ENCODE results near the gene SPEM3.

The SPEM3 gene

GRCh38 chr17:7403977-7404736, 24.5 kb upstream of the SPEM3 start, which contains the start of gene TMEM256:
Gene TMEM256 (minus strand): TSS chr17:7404097. CDS start chr17:7404084, 13 bp downstream.
- peak; percentile 99 for DNase-seq

- peak; percentile 10 for DNase-seq
Observed at GRCh38 chr17:7404737-7405349, 23.8 kb upstream of the SPEM3 start.

DNA sequence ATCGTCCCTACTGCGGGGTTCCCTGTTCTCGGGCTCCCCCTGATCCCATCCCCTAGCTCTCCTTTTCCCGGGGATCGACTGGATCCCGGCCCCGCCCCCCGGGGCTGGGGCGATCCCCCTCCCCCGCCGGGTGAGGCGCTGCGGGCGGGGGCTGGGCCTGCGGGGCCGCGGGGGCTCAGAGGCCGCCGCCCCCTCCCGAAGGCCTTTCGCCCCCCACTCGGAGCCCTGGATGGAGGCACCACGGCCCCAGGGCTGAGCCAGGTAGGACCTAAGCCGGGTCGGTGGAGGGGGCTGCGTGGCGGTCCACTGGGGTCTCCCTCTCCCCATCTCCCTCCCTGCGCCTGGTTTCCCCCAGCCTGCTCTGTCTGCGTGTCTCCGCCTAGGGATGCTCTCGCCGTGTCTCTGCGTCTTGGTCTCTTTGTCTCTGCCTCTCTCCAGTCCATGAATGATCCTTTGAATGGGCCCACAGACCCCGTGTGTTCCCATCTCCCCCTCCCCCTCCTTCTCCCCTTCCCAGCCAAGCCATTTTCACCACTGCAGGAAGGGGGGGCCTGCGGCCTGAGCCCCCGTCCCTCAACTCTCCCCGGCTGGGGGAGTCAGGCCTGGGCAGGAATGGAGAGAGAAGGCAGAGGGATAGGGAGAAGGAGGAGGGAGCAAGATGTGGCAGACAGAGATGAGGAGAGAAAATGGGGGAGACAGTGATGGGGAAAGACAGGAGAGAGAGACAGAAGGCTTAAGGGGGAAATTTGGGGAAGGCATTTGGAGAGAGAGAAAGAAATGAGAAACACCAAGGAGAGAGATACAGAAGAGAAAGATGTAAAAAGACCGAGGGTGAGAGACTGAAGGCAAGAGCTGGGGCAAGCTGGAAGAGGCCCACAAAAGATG, 23.1 kb upstream of the SPEM3 start:
- DNase-seq: no peak

DNA sequence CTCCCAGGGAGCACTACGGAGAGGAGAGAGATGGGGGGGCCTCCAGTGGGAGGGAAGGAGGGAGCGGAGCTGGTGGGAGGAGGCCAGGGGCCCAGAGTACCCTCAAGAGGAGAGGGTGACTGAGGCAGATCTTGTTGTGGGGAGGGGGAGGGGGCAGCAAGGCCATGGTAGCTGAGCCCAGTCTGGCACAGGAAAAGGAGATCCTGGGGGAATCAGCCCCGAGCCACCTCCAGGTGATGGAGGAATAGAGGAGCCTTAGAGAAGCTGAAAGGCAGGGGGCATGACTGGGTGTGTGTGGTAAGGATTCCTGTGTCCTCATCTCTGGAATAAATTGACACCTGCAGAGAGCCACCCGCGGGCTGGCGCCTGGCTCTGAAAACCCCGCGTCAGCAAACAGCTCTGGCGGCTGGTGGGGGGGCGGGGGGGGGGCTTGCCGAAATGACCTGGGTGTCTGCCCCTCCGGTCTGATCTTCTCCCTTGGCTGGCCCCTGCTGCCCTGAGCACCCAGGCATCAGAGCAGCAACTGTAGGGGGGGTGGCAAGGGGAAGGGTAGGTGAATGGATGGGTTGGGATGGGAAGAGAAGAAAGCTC, 22.3 kb upstream of the SPEM3 start:
- no peak for DNase-seq

GRCh38 chr17:7407082-7407481, 21.6 kb upstream of the SPEM3 start:
- DNase-seq: no peak

GRCh38 chr17:7407485-7408251, 21.0 kb upstream of the SPEM3 start, which contains the start of gene NLGN2:
Gene NLGN2 (plus strand): TSS chr17:7407845. CDS start chr17:7408256, 411 bp downstream.
- DNase-seq: no peak

DNA sequence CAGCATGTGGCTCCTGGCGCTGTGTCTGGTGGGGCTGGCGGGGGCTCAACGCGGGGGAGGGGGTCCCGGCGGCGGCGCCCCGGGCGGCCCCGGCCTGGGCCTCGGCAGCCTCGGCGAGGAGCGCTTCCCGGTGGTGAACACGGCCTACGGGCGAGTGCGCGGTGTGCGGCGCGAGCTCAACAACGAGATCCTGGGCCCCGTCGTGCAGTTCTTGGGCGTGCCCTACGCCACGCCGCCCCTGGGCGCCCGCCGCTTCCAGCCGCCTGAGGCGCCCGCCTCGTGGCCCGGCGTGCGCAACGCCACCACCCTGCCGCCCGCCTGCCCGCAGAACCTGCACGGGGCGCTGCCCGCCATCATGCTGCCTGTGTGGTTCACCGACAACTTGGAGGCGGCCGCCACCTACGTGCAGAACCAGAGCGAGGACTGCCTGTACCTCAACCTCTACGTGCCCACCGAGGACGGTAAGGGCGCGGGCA, 20.4 kb upstream of the SPEM3 start:
- no peak for DNase-seq

DNA sequence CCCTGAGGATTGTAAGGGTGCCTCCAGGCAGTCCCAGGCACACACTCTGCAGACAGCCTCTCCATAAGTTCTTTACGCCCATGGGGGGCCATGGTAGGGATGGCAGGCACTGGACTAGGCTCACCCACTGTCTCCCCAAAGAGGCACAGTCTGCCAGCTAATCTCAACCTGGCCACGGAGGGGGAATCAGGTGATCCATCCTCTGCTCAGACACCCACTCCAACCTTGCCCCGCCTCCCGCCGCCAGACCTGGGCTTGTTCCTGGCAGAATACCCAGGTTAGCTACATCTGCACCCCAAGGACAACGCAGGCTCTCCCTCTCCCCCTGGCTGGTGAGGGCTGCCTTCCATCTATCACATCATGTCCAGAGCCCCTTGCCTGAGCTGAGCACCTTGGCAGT, 19.8 kb upstream of the SPEM3 start:
- DNase-seq: no peak

DNA sequence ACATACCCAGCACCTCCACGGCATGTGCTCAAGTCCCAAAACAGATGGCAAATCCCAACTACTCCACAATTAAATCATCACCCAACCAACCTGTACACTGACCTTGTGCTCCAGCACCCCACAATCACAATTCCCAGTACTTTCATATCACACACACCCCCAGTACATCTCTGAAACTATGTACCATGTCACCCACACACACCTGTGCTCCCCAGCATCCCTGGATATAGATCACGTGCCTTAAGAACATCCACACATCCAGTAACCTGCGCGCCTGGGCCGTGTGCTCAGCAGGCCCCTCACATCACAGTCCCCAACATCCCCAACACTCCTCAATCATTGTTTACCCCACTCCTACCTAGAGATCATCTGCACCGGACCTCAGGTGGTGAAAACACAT, 18.9 kb upstream of the SPEM3 start:
- DNase-seq: no peak

DNA sequence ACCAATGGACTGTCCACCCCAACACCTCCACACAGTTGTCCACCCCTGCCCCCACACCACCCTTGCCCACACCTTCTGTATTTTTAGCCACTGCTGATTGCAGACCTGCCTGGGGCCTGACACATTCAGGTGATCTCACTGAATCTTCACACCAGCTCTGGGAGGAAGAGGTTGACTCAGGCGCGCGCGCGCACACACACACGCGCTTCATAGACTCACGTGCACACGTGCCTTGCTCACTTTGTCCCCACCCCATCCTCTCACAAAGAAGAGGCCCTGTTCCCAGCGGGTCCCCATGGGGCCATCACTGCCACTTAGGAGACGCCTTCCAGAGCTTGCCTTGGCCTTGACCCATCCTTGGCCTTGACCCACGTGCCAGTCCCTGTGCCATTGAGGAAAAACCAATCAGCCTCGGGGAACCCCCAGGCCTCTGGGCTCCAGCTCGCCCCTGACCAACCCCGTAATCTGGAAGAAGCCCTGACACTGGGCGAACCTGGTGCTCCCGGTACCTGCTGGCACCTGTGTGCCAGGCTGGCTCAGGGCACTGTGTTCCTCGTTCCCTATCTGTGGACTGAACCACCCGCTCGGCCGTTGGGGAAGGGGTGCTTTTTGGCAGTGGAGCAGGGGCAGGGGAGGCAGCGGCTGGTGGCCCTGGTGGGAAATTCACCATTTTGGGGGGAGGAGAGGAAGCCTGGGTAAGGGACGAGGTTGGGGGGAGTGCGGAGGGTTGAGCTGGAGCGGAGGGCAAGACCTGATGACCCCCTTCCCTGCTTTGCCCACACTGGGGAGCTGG, 17.8 kb upstream of the SPEM3 start:
- no peak for DNase-seq

DNA sequence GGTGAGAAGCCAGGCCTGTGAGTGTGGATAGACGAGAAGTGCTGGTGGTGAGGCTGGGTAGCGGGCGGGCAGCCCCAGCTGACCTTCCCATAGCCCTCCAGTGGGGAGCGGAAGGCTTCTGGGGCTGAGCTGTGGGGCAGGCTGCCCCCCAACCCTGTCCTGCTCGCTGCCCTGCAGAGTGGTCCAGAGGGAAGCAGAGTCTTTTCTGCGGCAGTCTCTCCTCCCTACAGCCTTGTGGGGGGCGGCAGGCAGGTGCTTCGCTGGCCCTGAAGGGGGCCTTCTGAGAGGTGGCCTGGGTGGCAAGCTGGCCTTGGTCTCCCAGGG, 17.3 kb upstream of the SPEM3 start:
- DNase-seq: no peak

- DNase-seq: no peak
Observed at GRCh38 chr17:7413346-7413985, 15.2 kb upstream of the SPEM3 start.

- no peak for DNase-seq
Observed at GRCh38 chr17:7414837-7415236, 13.8 kb upstream of the SPEM3 start.

DNA sequence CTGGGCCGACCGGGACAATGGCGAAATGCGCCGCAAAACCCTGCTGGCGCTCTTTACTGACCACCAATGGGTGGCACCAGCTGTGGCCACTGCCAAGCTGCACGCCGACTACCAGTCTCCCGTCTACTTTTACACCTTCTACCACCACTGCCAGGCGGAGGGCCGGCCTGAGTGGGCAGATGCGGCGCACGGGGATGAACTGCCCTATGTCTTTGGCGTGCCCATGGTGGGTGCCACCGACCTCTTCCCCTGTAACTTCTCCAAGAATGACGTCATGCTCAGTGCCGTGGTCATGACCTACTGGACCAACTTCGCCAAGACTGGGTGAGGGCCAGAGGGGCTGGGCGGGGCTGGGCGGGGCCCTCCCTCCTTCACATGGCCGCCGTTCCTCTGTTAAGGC, 12.9 kb upstream of the SPEM3 start:
- no peak for DNase-seq

DNA sequence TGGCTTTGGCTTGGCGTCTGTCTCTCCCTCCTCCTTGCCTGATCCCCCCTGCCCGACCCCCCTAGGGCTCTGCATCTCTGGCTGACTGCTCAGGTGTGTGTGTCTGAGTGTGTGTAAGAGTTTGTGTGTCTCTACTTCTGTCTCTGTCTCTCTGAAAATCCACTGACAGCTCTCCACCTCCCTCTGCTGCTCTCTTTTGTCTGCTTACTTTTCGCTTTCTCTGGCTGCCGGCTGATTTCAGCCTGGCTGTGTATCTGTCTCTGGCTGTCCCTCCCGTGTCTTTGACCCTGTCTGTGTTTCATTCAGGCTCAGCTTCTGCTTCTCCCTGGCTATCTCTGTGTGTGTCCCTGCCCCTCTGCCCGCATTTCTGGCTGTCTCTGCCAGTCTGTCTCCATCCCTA, 12.3 kb upstream of the SPEM3 start:
- DNase-seq: no peak

DNA sequence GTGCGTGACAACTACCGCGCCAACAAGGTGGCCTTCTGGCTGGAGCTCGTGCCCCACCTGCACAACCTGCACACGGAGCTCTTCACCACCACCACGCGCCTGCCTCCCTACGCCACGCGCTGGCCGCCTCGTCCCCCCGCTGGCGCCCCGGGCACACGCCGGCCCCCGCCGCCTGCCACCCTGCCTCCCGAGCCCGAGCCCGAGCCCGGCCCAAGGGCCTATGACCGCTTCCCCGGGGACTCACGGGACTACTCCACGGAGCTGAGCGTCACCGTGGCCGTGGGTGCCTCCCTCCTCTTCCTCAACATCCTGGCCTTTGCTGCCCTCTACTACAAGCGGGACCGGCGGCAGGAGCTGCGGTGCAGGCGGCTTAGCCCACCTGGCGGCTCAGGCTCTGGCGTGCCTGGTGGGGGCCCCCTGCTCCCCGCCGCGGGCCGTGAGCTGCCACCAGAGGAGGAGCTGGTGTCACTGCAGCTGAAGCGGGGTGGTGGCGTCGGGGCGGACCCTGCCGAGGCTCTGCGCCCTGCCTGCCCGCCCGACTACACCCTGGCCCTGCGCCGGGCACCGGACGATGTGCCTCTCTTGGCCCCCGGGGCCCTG, 11.5 kb upstream of the SPEM3 start:
- DNase-seq: no peak

- no peak for DNase-seq
Observed at GRCh38 chr17:7418472-7419152, 10.0 kb upstream of the SPEM3 start.

DNA sequence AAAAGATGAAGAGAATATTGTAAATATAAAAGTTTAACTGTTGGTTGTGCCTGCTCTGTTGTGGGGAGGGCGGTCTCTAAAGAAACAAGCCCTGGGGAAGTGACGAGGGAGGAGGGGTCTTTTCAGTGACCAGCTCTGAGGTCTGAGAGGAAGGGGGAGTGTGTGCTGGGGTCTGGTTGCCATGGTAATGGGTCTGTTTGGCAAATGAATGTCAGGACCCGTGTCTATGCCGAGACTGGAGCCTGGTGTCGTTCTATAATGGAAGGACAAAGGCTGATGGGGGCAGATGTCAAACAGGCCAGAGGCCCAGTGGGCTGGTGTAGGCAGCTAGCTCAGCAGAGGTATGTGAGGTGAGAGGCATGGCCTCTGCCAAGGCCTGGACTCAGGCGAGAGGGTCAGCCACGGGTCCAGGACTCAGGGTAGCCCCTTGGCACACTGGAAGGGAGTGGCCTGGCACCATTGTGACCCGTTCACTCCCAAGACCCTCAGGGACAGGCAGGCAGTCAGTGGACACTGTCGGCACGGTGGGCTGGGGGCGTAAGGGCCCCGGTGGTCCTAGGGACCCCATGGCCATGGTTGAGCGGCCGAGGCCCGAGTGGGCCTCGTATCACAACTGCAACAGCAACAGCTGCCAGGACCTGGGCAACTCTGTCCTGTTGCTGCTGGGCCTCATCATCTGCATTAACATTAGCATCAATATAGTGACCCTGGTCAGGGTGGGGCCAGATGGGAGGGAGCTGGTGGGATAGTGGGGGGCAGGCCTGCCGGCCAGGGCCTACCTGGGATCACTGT, 8.6 kb upstream of the SPEM3 start, which contains the start of gene SPEM1:
Gene SPEM1 (plus strand): TSS at position 506 of the 792 bp plus-strand sequence. CDS start 61 bp downstream, at position 567.
- DNase-seq: no peak

DNA sequence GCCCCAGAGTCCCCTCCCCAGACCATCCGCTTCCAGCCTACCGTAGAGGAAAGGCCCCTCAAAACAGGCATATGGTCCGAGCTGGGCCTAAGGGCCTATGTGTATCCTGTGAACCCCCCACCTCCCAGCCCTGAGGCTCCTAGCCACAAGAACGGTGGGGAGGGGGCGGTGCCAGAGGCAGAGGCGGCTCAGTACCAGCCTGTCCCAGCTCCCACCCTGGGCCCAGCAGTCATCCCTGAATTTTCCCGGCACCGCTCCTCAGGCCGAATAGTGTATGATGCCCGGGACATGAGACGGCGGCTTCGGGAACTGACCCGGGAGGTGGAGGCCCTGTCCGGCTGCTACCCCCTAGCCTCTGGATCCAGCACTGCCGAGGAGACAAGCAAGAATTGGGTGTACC, 7.5 kb upstream of the SPEM3 start:
- DNase-seq: no peak

Measured in NCI-H2171 treated with DMSO at 0.1 percent for 48 hours (cell line).